Measurements from ENCODE around the gene TMEM108.
A peak's percentile ranks its signal among the peaks of the same experiment; 100 is the strongest.

The TMEM108 gene

DNA sequence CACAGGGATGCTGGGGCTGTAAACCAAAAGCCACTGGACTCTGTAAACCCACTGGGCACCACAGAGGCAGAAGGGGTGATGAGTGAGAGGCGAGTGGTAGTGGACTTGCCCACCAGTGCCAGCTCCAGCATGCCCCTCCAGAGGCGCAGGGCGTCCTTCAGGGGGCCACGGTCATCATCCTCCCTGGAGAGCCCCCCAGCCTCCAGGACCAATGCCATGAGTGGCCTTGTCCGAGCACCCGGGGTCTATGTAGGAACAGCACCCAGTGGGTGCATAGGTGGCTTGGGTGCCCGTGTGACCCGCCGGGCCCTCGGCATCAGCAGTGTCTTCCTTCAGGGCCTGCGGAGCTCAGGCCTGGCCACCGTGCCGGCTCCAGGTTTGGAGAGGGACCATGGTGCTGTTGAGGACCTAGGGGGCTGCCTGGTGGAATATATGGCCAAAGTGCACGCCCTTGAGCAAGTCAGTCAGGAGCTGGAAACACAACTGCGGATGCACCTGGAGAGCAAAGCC is 361.9 kb downstream of the TMEM108 start, which contains the start of gene BFSP2:
TSS of gene BFSP2 (plus strand) at position 51 of the 510 bp plus-strand sequence. CDS start at position 79, 28 bp downstream.
- TF ChIP-seq ESRRG (CRISPR knock-in tag; IDR thresholded peaks at IDR 0.05) (no peak), ZFP30 (CRISPR knock-in tag; IDR thresholded peaks at IDR 0.05) (no peak), TCF4 (CRISPR knock-in tag; IDR thresholded peaks at IDR 0.05; ENCODE audit: borderline replicate concordance) (no peak), ZC3H10 (CRISPR knock-in tag; IDR thresholded peaks at IDR 0.05) (no peak), CREB5 (CRISPR knock-in tag; IDR thresholded peaks at IDR 0.05; ENCODE audit: low read depth) (no peak), ZNF565 (CRISPR knock-in tag; conservative IDR thresholded peaks at IDR 0.05; ENCODE audit: low read depth) (no peak), TSHZ2 (CRISPR knock-in tag; IDR thresholded peaks at IDR 0.05) (no peak), PPARA (CRISPR knock-in tag; IDR thresholded peaks at IDR 0.05; ENCODE audit: borderline replicate concordance) (no peak), TOX (CRISPR knock-in tag; IDR thresholded peaks at IDR 0.05; ENCODE audit: borderline replicate concordance) (no peak), GLIS3 (CRISPR knock-in tag; IDR thresholded peaks at IDR 0.05) (no peak), ZNF8 (CRISPR knock-in tag; IDR thresholded peaks at IDR 0.05) (no peak), CSRNP3 (CRISPR knock-in tag; IDR thresholded peaks at IDR 0.05) (no peak), SNAI2 (CRISPR knock-in tag; IDR thresholded peaks at IDR 0.05) (no peak), ZNF70 (CRISPR knock-in tag; IDR thresholded peaks at IDR 0.05) (no peak), OSR1 (CRISPR knock-in tag; IDR thresholded peaks at IDR 0.05) (no peak), ZFP3 (CRISPR knock-in tag; IDR thresholded peaks at IDR 0.05) (no peak), CSDC2 (CRISPR knock-in tag; IDR thresholded peaks at IDR 0.05) (no peak), BACH2 (CRISPR knock-in tag; IDR thresholded peaks at IDR 0.05; ENCODE audit: borderline replicate concordance) (no peak)
- TF ChIP-seq, protein P1, sequence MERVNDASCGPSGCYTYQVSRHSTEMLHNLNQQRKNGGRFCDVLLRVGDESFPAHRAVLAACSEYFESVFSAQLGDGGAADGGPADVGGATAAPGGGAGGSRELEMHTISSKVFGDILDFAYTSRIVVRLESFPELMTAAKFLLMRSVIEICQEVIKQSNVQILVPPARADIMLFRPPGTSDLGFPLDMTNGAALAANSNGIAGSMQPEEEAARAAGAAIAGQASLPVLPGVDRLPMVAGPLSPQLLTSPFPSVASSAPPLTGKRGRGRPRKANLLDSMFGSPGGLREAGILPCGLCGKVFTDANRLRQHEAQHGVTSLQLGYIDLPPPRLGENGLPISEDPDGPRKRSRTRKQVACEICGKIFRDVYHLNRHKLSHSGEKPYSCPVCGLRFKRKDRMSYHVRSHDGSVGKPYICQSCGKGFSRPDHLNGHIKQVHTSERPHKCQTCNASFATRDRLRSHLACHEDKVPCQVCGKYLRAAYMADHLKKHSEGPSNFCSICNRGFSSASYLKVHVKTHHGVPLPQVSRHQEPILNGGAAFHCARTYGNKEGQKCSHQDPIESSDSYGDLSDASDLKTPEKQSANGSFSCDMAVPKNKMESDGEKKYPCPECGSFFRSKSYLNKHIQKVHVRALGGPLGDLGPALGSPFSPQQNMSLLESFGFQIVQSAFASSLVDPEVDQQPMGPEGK (CRISPR knock-in tag; IDR thresholded peaks at IDR 0.05; ENCODE audit: borderline replicate concordance), result no peak
- TF ChIP-seq, protein P2, sequence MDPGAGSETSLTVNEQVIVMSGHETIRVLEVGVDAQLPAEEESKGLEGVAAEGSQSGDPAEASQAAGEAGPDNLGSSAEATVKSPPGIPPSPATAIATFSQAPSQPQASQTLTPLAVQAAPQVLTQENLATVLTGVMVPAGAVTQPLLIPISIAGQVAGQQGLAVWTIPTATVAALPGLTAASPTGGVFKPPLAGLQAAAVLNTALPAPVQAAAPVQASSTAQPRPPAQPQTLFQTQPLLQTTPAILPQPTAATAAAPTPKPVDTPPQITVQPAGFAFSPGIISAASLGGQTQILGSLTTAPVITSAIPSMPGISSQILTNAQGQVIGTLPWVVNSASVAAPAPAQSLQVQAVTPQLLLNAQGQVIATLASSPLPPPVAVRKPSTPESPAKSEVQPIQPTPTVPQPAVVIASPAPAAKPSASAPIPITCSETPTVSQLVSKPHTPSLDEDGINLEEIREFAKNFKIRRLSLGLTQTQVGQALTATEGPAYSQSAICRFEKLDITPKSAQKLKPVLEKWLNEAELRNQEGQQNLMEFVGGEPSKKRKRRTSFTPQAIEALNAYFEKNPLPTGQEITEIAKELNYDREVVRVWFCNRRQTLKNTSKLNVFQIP (CRISPR knock-in tag; IDR thresholded peaks at IDR 0.05; ENCODE audit: borderline replicate concordance, low read depth), result no peak
- ATAC-seq, result no peak

- ATAC-seq, result peak; percentile 86
- TF ChIP-seq ISL1 (CRISPR knock-in tag; IDR thresholded peaks at IDR 0.05) (no peak), SNAI2 (CRISPR knock-in tag; IDR thresholded peaks at IDR 0.05) (no peak), CSRNP3 (CRISPR knock-in tag; IDR thresholded peaks at IDR 0.05) (no peak), ZNF565 (CRISPR knock-in tag; conservative IDR thresholded peaks at IDR 0.05; ENCODE audit: low read depth) (no peak), TSHZ2 (CRISPR knock-in tag; IDR thresholded peaks at IDR 0.05) (no peak), GLIS3 (CRISPR knock-in tag; IDR thresholded peaks at IDR 0.05) (no peak), BACH2 (CRISPR knock-in tag; IDR thresholded peaks at IDR 0.05; ENCODE audit: borderline replicate concordance) (no peak), ZNF70 (CRISPR knock-in tag; IDR thresholded peaks at IDR 0.05) (no peak), ESRRG (CRISPR knock-in tag; IDR thresholded peaks at IDR 0.05) (no peak), ZNF8 (CRISPR knock-in tag; IDR thresholded peaks at IDR 0.05) (no peak), TCF4 (CRISPR knock-in tag; IDR thresholded peaks at IDR 0.05; ENCODE audit: borderline replicate concordance) (no peak), ZFP3 (CRISPR knock-in tag; IDR thresholded peaks at IDR 0.05) (no peak), CSDC2 (CRISPR knock-in tag; IDR thresholded peaks at IDR 0.05) (no peak), ZC3H10 (CRISPR knock-in tag; IDR thresholded peaks at IDR 0.05) (no peak)
- TF ChIP-seq, protein P2 (CRISPR knock-in tag; IDR thresholded peaks at IDR 0.05; ENCODE audit: borderline replicate concordance, low read depth), result no peak
Observed at GRCh38 chr3:133401374-133402135, 363.4 kb downstream of the TMEM108 start.
